GM11168 (cell line): ENCODE measurements around the gene GNG3.
"Not testable (repeated sequence)": the region's sequence is repeated elsewhere in the genome, so short reads cannot be mapped to it uniquely, and the experiment has no call there.

Experiments used
- in situ Hi-C: fragments of 300-500 bp; cut with MboI; formaldehyde crosslinking; loops from one replicate; pipeline ENCODE4 v1.12.0; 2022; ENCODE audit warnings: low sequenced_read_pairs; ENCODE audit not compliant: unreplicated experiment

The GNG3 gene

GRCh38 chr11:62707277-62707861 is at the start of gene GNG3, which contains the start of gene BSCL2:
GNG3 (plus strand) TSS chr11:62707676; CDS start chr11:62708296, 620 bp downstream.
BSCL2 (minus strand) TSS chr11:62707424; CDS start chr11:62707195, 229 bp downstream.
- in situ Hi-C loops, result no loop called here

- in situ Hi-C loops, result no loop called here
Observed at GRCh38 chr11:62664405-62665074, 42.9 kb upstream of the GNG3 start.

- in situ Hi-C loops, result no loop called here
Observed at GRCh38 chr11:62665075-62665598, 42.3 kb upstream of the GNG3 start, which contains the start of the genes C11orf98 and CSKMT. C11orf98 (minus strand) TSS chr11:62665210; CDS start chr11:62665169, 41 bp downstream. CSKMT (plus strand) TSS chr11:62665312; CDS start chr11:62665880, 568 bp downstream.

GRCh38 chr11:62665599-62666258 is 41.7 kb upstream of the GNG3 start:
- in situ Hi-C loops, result no loop called here

- in situ Hi-C loops, result no loop called here
Observed at GRCh38 chr11:62666259-62666926, 41.1 kb upstream of the GNG3 start.

GRCh38 chr11:62667460-62667859 is 40.0 kb upstream of the GNG3 start:
- in situ Hi-C loops, result no loop called here

GRCh38 chr11:62669420-62670161 is 37.9 kb upstream of the GNG3 start:
- in situ Hi-C loops, result no loop called here

- in situ Hi-C loops, result no loop called here
Observed at GRCh38 chr11:62671236-62671607, 36.3 kb upstream of the GNG3 start.

- in situ Hi-C loops, result no loop called here
Observed at GRCh38 chr11:62671608-62672389, 35.7 kb upstream of the GNG3 start, which contains the start of the genes LBHD1 and UQCC3. LBHD1 (minus strand) TSS chr11:62672267; CDS start chr11:62670031, 2,236 bp downstream. UQCC3 (plus strand) TSS chr11:62671673; CDS start chr11:62671746, 73 bp downstream.

GRCh38 chr11:62673196-62673525 is 34.3 kb upstream of the GNG3 start:
- in situ Hi-C loops, result no loop called here

GRCh38 chr11:62675415-62675814 is 32.1 kb upstream of the GNG3 start:
- in situ Hi-C loops, result not testable (repeated sequence)

- in situ Hi-C loops, result no loop called here
Observed at GRCh38 chr11:62676698-62677097, 30.8 kb upstream of the GNG3 start.

GRCh38 chr11:62677156-62677555 is 30.3 kb upstream of the GNG3 start:
- in situ Hi-C loops, result no loop called here

- in situ Hi-C loops, result no loop called here
Observed at GRCh38 chr11:62677714-62678113, 29.8 kb upstream of the GNG3 start.

- in situ Hi-C loops, result no loop called here
Observed at GRCh38 chr11:62678433-62678769, 29.1 kb upstream of the GNG3 start.

GRCh38 chr11:62678770-62679696 is 28.4 kb upstream of the GNG3 start, which contains the start of gene UBXN1:
UBXN1 (minus strand) TSS chr11:62679073; CDS start chr11:62678923, 150 bp downstream.
- in situ Hi-C loops, result no loop called here

- in situ Hi-C loops, result no loop called here
Observed at GRCh38 chr11:62680825-62681240, 26.6 kb upstream of the GNG3 start.

GRCh38 chr11:62682518-62682917 is 25.0 kb upstream of the GNG3 start:
- in situ Hi-C loops, result no loop called here
